K562 (cell line): ENCODE results near the gene TLN1. TPM values are rescaled to one million over a fixed set of nuclear protein-coding genes. Genes with fewer than 3 reads are reported as not detected.
A peak's percentile ranks its signal among the peaks of the same experiment; 100 is the strongest.

Source experiments
- DNMT1 ChIP-seq: fragments of 450-650 bp; IDR thresholded peaks from 2 replicates; pipeline ENCODE4 v1.6.1; 2016; ENCODE audit warnings: antibody characterized with exemption, mild to moderate bottlenecking
- L3MBTL2 ChIP-seq: fragments of 450-650 bp; IDR thresholded peaks from 2 replicates; pipeline ENCODE4 v1.6.1; 2016; ENCODE audit warnings: mild to moderate bottlenecking, moderate library complexity
- XRCC5 ChIP-seq: fragments of 200-400 bp; formaldehyde crosslinking; IDR thresholded peaks from 2 replicates; pipeline ENCODE4 v1.6.1; 2017; ENCODE audit warnings: low read depth, mild to moderate bottlenecking, low read length
- ZNF280B ChIP-seq: fragments of 250-450 bp; sonication (Bioruptor Pico); IDR thresholded peaks from 2 replicates; pipeline ENCODE4 v1.5.1; 2021; ENCODE audit warnings: mild to moderate bottlenecking
- ZNF445 ChIP-seq: fragments of 250-450 bp; sonication (Bioruptor Pico); IDR thresholded peaks from 2 replicates; pipeline ENCODE4 v1.4.0; 2020; ENCODE audit warnings: low read depth, mild to moderate bottlenecking, moderate library complexity
- polyA plus RNA-seq, 8 experiments: library from polyadenylated mRNA; depleted of rRNA in 4 of 8; stranded (reverse) in 5 of 8; unstranded in 3 of 8; fragments of >200 nt; fragmentation: Nextera tagmentation in 2 of 8; fragmentation: Illumina TruSeq in 1 of 8; extraction: Ambion mirVana in 2 of 8; extraction: Trizol in 1 of 8; gene quantifications; 2 replicates each; pipeline versions ENCODE4 v1.2.1 to v1.2.3, GENCODE V29; 2011 to 2014; ENCODE audit warnings: inconsistent platforms in 1 of 8, missing spikeins in 1 of 8
- total RNA-seq, 7 experiments: library from RNA; depleted of rRNA in 6 of 7; stranded (reverse); fragments of >200 nt in 6 of 7; fragmentation: Illumina TruSeq in 2 of 7; extraction: Trizol in 2 of 7; gene quantifications; 2 replicates each; pipeline versions ENCODE4 v1.2.1 to v1.2.3, GENCODE V29; 2011 to 2021; ENCODE audit warnings: low replicate concordance in 1 of 7
- TF ChIP-seq, protein P1 (sequence below), 2 experiments: fragments of 450-650 bp in 1 of 2; sonication (generic) in 1 of 2; formaldehyde crosslinking in 1 of 2; IDR thresholded peaks; 2 replicates each; pipeline versions ENCODE4 v1.7.1 to v1.9.0; 2016 to 2022; ENCODE audit warnings: inconsistent platforms in 1 of 2, mild to moderate bottlenecking in 1 of 2, missing genetic modification reagents in 1 of 2

TLN1 gene
- total and polyA plus RNA-seq, 9 of the 15 experiments (the other 6 are each of a cell fraction or from before 2014, with no cell fraction given): 3.6 to 240 (median 54.8) TPM

DNA sequence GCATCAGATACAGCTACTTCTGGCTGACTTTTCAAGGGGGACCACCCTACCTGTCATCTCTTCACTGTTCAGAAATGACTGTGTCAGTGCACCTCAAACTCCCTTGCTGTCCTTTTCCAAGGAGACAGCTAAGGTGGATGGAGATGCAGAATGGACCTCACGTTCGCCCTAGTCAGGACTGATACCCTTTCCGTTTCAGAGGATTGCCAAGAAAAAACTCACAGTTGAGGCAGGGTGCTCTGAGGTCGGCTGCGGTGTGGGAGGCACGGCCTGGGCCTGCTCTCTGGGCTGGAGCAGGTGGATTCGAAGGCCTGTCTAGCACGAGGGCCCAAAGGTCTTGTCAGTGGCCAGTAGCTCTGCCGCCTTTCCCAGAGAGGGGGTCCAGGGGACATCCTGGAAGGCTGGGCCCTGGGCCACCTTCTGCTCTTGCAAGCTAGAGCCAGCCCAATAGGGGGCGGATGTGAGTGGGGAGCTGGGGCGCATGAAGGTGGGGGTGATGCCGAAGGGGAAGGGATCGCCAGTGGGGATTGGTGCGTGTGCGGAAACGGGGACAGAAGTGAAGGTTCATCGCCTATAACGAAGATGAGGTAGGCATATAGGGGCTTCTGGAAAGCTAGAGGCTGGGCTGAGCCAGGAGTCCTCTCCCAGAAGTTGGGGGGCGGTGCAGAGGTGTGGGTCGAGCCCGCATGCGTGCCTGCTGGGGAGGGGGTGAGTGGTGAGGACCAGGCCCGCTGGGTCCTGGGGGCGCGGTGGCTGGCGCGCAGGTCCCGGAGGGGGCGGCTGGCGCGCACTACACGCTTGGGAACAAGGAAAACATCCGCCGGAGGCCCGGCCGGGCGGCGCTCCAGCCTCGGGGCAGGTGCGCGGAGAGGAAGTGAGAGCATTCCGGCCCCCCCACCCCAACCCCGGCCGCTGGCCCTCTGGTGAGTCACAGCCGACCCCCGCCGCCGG is 24.6 kb upstream of the TLN1 start (continued):
- TF ChIP-seq L3MBTL2 (peak; percentile 43; the same call in 1 of the 2 replicates), XRCC5 (0 out of 2 replicates have a peak, but pooled peaks have one; percentile 53), DNMT1 (0 out of 2 replicates have a peak, but pooled peaks have one; percentile 30), ZNF445 (CRISPR knock-in tag) (no peak), ZNF280B (CRISPR knock-in tag) (no peak)
- TF ChIP-seq, protein P1, sequence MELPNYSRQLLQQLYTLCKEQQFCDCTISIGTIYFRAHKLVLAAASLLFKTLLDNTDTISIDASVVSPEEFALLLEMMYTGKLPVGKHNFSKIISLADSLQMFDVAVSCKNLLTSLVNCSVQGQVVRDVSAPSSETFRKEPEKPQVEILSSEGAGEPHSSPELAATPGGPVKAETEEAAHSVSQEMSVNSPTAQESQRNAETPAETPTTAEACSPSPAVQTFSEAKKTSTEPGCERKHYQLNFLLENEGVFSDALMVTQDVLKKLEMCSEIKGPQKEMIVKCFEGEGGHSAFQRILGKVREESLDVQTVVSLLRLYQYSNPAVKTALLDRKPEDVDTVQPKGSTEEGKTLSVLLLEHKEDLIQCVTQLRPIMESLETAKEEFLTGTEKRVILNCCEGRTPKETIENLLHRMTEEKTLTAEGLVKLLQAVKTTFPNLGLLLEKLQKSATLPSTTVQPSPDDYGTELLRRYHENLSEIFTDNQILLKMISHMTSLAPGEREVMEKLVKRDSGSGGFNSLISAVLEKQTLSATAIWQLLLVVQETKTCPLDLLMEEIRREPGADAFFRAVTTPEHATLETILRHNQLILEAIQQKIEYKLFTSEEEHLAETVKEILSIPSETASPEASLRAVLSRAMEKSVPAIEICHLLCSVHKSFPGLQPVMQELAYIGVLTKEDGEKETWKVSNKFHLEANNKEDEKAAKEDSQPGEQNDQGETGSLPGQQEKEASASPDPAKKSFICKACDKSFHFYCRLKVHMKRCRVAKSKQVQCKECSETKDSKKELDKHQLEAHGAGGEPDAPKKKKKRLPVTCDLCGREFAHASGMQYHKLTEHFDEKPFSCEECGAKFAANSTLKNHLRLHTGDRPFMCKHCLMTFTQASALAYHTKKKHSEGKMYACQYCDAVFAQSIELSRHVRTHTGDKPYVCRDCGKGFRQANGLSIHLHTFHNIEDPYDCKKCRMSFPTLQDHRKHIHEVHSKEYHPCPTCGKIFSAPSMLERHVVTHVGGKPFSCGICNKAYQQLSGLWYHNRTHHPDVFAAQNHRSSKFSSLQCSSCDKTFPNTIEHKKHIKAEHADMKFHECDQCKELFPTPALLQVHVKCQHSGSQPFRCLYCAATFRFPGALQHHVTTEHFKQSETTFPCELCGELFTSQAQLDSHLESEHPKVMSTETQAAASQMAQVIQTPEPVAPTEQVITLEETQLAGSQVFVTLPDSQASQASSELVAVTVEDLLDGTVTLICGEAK (IDR thresholded peaks at IDR 0.05): peak; percentile 33; the same call in 1 of the 2 replicates
- TF ChIP-seq, protein P1 (CRISPR knock-in tag; IDR thresholded peaks at IDR 0.05): no peak
